ENCODE measurements around the gene CADM1.

Gene CADM1

DNA sequence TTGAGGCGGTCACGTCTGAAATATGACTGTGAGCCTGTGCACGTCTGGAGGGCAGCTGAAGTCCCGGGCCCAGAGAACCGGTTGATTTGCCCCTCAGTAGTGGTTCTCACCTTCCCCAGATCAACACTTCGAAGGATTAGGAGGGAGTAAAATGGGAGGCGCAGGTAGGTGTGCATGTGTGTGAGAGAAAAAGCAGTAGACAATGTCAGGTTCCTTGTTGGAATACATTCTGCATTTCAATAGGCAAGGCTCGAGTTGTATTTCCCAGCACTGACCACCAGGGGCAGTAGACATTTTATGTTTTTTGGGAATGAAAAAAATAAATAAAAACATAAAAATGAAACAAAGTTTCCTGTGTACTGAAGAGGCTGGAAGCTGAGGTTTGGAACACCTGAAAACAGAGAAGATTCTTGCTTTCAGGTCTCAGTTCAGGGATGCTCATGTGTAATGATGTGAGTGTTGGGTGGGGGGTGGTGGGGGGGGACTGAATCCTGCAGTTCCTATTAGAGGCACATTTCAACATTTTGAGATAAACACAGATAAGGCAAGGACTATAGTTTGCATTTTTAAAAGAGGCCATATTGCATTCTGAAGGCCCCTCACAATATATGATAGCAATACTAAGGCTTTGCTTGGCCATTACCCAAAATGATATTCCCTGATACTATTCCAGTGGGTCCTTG is 333.9 kb downstream of the CADM1 start:
- TF ChIP-seq, protein P1, sequence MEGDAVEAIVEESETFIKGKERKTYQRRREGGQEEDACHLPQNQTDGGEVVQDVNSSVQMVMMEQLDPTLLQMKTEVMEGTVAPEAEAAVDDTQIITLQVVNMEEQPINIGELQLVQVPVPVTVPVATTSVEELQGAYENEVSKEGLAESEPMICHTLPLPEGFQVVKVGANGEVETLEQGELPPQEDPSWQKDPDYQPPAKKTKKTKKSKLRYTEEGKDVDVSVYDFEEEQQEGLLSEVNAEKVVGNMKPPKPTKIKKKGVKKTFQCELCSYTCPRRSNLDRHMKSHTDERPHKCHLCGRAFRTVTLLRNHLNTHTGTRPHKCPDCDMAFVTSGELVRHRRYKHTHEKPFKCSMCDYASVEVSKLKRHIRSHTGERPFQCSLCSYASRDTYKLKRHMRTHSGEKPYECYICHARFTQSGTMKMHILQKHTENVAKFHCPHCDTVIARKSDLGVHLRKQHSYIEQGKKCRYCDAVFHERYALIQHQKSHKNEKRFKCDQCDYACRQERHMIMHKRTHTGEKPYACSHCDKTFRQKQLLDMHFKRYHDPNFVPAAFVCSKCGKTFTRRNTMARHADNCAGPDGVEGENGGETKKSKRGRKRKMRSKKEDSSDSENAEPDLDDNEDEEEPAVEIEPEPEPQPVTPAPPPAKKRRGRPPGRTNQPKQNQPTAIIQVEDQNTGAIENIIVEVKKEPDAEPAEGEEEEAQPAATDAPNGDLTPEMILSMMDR (IDR thresholded peaks at IDR 0.05; ENCODE audit: low read depth, low read length), result peak; percentile 63
- DNase-seq (ENCODE audit: low read depth in 2 of 2), result peak; percentile 15 to 45
- no peak overlapping the region for H3K4me3 ChIP-seq (replicated peaks in 1 of 2; ENCODE audit: low read depth in 2 of 2, low read length in 2 of 2)

DNA sequence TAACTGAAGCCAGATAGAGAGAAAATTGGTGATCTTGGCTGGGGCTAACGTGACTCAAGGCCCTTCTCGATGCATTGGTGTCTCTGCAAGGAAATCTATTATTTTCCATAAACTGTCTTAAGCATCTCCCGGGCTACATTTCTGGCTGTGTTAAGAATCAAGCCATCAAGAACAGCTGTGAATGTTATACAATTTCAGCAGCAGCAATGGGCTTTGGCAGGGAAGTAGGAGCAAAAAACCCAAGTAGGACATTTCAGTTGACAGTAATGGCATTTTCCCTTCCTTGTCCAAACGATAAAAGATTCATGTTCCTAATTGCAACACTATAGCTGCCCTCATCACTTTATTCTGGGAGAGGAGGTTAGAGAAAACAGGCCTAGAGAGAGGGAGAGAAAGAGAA is 335.0 kb downstream of the CADM1 start:
- TF ChIP-seq, protein P1 (IDR thresholded peaks at IDR 0.05; ENCODE audit: low read depth, low read length), result no peak
- DNase-seq (ENCODE audit: low read depth in 2 of 2), result no peak
- H3K4me3 ChIP-seq (replicated peaks in 1 of 2; ENCODE audit: low read depth in 2 of 2, low read length in 2 of 2), result no peak overlapping the region

DNA sequence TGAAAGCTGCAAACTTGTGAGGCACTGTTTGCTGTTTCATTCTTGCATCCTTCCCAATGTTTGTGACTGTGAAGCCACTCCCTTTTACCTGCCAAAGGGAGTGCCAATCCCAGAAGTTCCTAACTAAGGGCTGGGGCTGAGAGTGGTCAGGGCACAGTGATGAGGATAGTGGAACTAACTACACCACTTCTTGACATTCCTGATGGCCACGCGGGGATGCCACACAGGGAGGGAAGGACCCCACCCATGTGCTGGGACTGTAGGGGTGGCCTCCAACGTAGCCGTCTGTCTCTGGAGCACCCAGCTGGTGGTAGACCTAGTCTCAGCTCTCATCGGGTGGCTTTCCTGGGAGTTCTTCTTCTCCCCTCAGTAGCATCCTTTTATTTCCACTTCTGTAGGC is 335.5 kb downstream of the CADM1 start:
- DNase-seq (ENCODE audit: low read depth in 2 of 2), result no peak
- TF ChIP-seq, protein P1 (IDR thresholded peaks at IDR 0.05; ENCODE audit: low read depth, low read length), result no peak
- H3K4me3 ChIP-seq (replicated peaks in 1 of 2; ENCODE audit: low read depth in 2 of 2, low read length in 2 of 2), result no peak overlapping the region

DNA sequence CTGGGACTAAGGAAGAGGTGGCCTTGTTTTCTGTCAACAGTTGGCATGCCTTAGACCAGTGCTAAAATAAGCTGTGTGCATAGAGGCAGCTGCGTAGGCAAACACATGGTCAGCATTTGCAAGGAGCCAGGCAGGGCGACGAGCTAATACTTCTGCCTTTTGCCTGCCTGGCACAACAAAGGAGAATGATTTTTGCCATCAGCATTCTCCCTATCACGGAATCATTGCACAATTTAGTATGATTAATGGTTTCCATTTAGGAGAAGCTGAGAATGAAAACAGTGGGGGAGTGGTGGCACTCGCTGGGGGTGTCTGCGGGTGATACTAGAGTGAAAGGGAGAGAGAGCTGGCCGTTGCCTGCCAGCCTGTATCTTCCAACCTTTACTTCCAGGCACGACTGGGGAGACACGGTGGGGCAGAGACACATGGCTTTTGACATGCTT is 336.0 kb downstream of the CADM1 start:
- H3K4me3 ChIP-seq (replicated peaks in 1 of 2; ENCODE audit: low read depth in 2 of 2, low read length in 2 of 2), result no peak overlapping the region
- TF ChIP-seq, protein P1 (IDR thresholded peaks at IDR 0.05; ENCODE audit: low read depth, low read length), result no peak
- DNase-seq (ENCODE audit: low read depth in 2 of 2), result no peak

DNA sequence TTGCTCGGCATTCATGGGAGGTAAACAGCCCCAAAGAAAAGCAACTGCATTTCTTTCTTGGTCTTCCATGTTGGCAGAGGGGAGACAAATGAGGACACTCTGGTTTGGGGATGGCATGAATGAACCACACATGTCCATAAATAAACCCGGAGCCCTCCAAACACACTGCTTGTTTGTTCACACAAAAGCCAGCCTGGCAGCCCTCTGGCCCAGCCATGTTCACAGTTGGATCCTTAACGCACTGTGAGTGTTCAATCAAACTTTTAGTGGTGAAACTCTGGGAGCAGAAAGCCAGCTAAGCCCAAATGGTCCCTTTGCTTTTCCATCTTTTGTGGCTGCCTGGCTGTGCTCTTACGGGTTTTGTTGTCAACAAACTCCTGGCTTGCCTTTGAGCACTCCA is 336.8 kb downstream of the CADM1 start:
- no peak for DNase-seq (ENCODE audit: low read depth in 2 of 2)
- TF ChIP-seq, protein P1 (IDR thresholded peaks at IDR 0.05; ENCODE audit: low read depth, low read length), result no peak
- H3K4me3 ChIP-seq (replicated peaks in 1 of 2; ENCODE audit: low read depth in 2 of 2, low read length in 2 of 2), result no peak overlapping the region

DNA sequence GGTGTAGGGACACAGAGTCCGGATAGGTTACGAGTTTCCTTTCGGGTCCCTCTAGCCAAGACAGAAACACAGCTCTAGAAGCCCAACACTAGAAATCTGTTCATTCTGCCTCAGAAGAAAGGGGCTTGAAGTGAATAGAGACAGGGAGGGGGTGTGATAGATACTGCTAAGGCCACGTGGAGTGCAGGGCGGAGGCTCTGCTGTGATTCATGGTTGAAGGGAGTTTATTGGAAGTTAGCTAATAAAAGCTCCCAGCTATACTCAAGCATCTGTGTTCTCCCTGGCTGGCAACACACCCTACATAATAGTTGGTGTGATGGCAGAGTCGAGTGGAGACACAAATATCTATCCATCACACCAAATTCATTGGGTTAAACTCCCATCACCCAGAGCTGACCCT is 337.4 kb downstream of the CADM1 start:
- no peak for DNase-seq (ENCODE audit: low read depth in 2 of 2)
- no peak overlapping the region for H3K4me3 ChIP-seq (replicated peaks in 1 of 2; ENCODE audit: low read depth in 2 of 2, low read length in 2 of 2)
- TF ChIP-seq, protein P1 (IDR thresholded peaks at IDR 0.05; ENCODE audit: low read depth, low read length), result no peak

DNA sequence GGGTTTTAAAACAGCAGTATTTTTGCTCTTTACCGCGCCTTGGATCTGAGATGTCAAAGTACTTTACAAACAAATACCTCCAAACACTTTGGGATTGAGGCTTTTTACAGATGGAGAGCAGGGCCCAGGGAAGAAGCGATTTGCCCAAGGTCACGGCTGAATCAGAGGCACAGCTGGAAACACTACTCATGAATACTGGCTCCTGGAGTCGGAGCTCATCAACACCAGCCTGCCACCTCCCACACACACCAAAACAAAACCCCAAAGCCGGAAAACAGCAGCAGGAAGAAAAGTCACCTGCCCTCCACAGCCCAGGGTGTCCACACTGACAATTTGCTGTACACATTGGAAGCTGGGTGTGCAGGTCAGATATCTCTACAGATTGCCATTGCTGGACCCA is 339.4 kb downstream of the CADM1 start:
- TF ChIP-seq, protein P1 (IDR thresholded peaks at IDR 0.05; ENCODE audit: low read depth, low read length), result no peak
- DNase-seq (ENCODE audit: low read depth in 2 of 2), result no peak
- H3K4me3 ChIP-seq (replicated peaks in 1 of 2; ENCODE audit: low read depth in 2 of 2, low read length in 2 of 2), result no peak overlapping the region

All from cardiac fibroblast (primary cell).